SH-SY5Y (cell line): Measurements from ENCODE around the gene CCDC12.

ENCODE experiments used
- GATA2 ChIP-seq: IDR thresholded peaks from 2 replicates; pipeline ENCODE4 v1.6.1; 2011; ENCODE audit warnings: mild to moderate bottlenecking, low read depth, low read length
- GATA3 ChIP-seq: IDR thresholded peaks from 2 replicates; pipeline ENCODE4 v1.6.1; 2011; ENCODE audit warnings: low read depth, mild to moderate bottlenecking, low read length, moderate library complexity

DNA sequence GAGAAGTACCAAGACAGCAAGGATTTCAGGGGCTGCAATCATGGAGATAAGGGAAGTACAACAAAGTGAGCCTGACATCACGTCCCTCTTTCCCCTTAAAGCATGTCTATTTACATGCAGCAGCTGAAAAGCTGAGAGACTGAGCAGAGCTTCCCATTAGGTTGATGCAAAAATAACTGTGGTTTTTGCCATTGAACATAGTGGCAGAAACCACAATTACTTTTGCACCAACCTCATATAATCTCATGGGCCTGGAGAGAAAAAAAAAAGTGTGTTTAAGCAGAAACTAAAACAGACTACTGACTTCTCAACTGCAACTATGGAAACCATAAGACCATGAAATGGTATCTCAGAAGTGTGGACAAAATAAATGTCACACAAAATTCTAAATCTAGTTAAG is 48.3 kb downstream of the CCDC12 start:
- TF ChIP-seq GATA3 (no peak), GATA2 (no peak)
